Uterus (tissue), 4 donors: ENCODE results near the gene SIGLEC15. TPM values are rescaled to one million over a fixed set of nuclear protein-coding genes. Genes with fewer than 3 reads are reported as not detected.
"Not testable (repeated sequence)": the region's sequence is repeated elsewhere in the genome, so short reads cannot be mapped to it uniquely, and the experiment has no call there.

Source experiments
- DNase-seq, 2 donors: peaks; one replicate each; pipeline ENCODE4 v3.0.0-alpha.2; 2019 to 2020
- H3K27ac ChIP-seq, 2 donors: fragments of 200-600 bp; sonication (generic); 1 replicate in 1 of 2; 2 replicates in 1 of 2; pipeline ENCODE4 v1.5.1; 2016 to 2018
- H3K27me3 ChIP-seq, 2 donors: fragments of 200-600 bp; sonication (generic); one replicate each; pipeline ENCODE4 v1.5.1; 2018 to 2019; ENCODE audit warnings: control low read depth in 1 of 2
- H3K36me3 ChIP-seq, 2 donors: fragments of 200-600 bp; sonication (generic); one replicate each; pipeline ENCODE4 v1.5.1; 2019; ENCODE audit warnings: control low read depth in 1 of 2
- H3K4me1 ChIP-seq, 2 donors: fragments of 200-600 bp; sonication (generic); one replicate each; pipeline ENCODE4 v1.5.1; 2018 to 2019; ENCODE audit warnings: control low read depth in 1 of 2
- H3K4me3 ChIP-seq, 2 donors: fragments of 200-600 bp; sonication (generic); 1 replicate in 1 of 2; 2 replicates in 1 of 2; pipeline ENCODE4 v1.5.1; 2018 to 2019; ENCODE audit warnings: mild to moderate bottlenecking in 1 of 2
- H3K9me3 ChIP-seq, 2 donors: fragments of 200-600 bp; sonication (generic); one replicate each; pipeline ENCODE4 v1.5.1; 2019; ENCODE audit warnings: control low read depth in 1 of 2
- CTCF ChIP-seq, 4 experiments: fragments of 200-600 bp in 2 of 4; fragments of 450-650 bp in 2 of 4; sonication (generic) in 2 of 4; IDR thresholded peaks; one replicate each; pipeline ENCODE4 v1.5.1; 2016 to 2019; ENCODE audit warnings: antibody characterized with exemption in 4 of 4, mild to moderate bottlenecking in 2 of 4, moderate library complexity in 1 of 4
- POLR2A ChIP-seq, 2 donors: fragments of 450-650 bp; IDR thresholded peaks; one replicate each; pipeline ENCODE4 v1.6.1; 2016; ENCODE audit warnings: antibody characterized with exemption in 2 of 2, mild to moderate bottlenecking in 1 of 2, moderate library complexity in 1 of 2
- intact Hi-C: fragments of 100-400 bp; cut with DNase I; formaldehyde crosslinking; loops from one replicate; pipeline ENCODE4 v1.15.1; 2023; ENCODE audit warnings: low total_unique reads
- total RNA-seq, 4 donors: library from RNA; depleted of rRNA in 3 of 4; stranded (reverse); fragments of >200 nt in 3 of 4; gene quantifications; one replicate each; pipeline versions ENCODE4 v1.1.0 to v1.2.4, GENCODE V29; 2014 to 2023
- donor health status: DM: yes; HTN: yes; CAD: no.

Gene SIGLEC15
- total RNA-seq, 4 donors from 2014 or later: 2.8 TPM; not detected in 3

GRCh38 chr18:45844938-45845337 is 19.5 kb downstream of the SIGLEC15 start:
- intact Hi-C loops: no loop called here
- Histone ChIP-seq H3K4me3 (no peak overlapping the region), H3K4me1 (no peaks in the 10 kb centered on the region), H3K9me3 (no peaks in the 10 kb centered on the region), H3K27ac (no peak overlapping the region), H3K27me3 (no peaks in the 10 kb centered on the region), H3K36me3 (no peaks in the 10 kb centered on the region)
- TF ChIP-seq CTCF (IDR thresholded peaks at IDR 0.05) (no peak), POLR2A (IDR thresholded peaks at IDR 0.05) (no peak)
- DNase-seq: no peak

- H3K4me1 ChIP-seq: no peaks in the 10 kb centered on the region
- H3K9me3 ChIP-seq: no peaks in the 10 kb centered on the region
- no peak for DNase-seq
- no peak overlapping the region for H3K4me3 ChIP-seq
- intact Hi-C loops: no loop called here
- no peak for TF ChIP-seq POLR2A (IDR thresholded peaks at IDR 0.05)
- TF ChIP-seq CTCF (IDR thresholded peaks at IDR 0.05): no peak
- no peaks in the 10 kb centered on the region for H3K27me3 ChIP-seq
- no peak overlapping the region for H3K27ac ChIP-seq
- no peaks in the 10 kb centered on the region for H3K36me3 ChIP-seq
These were observed 19.9 kb downstream of the SIGLEC15 start for GRCh38 chr18:45845410-45845809.

- intact Hi-C loops: no loop called here
- no peak overlapping the region for H3K4me3 ChIP-seq
- H3K36me3 ChIP-seq: no peaks in the 10 kb centered on the region
- no peak for DNase-seq
- H3K9me3 ChIP-seq: no peaks in the 10 kb centered on the region
- H3K27me3 ChIP-seq: no peaks in the 10 kb centered on the region
- no peak for TF ChIP-seq CTCF (IDR thresholded peaks at IDR 0.05)
- no peak for TF ChIP-seq POLR2A (IDR thresholded peaks at IDR 0.05)
- no peak overlapping the region for H3K27ac ChIP-seq
- H3K4me1 ChIP-seq: no peaks in the 10 kb centered on the region
These were observed 21.6 kb downstream of the SIGLEC15 start for GRCh38 chr18:45847119-45847518.

GRCh38 chr18:45848643-45849042 is 23.2 kb downstream of the SIGLEC15 start:
- H3K4me1 ChIP-seq, H3K27ac ChIP-seq, H3K36me3 ChIP-seq, H3K27me3 ChIP-seq, H3K9me3 ChIP-seq, DNase-seq, intact Hi-C loops, H3K4me3 ChIP-seq: not testable (repeated sequence)

- Histone ChIP-seq H3K4me1 (no peaks in the 10 kb centered on the region), H3K27ac (no peak overlapping the region), H3K9me3 (no peaks in the 10 kb centered on the region), H3K27me3 (no peaks in the 10 kb centered on the region), H3K4me3 (no peak overlapping the region), H3K36me3 (no peaks in the 10 kb centered on the region)
- no peak for DNase-seq
- intact Hi-C loops: no loop called here
- TF ChIP-seq CTCF (IDR thresholded peaks at IDR 0.05) (no peak), POLR2A (IDR thresholded peaks at IDR 0.05) (no peak)
These were observed 24.1 kb downstream of the SIGLEC15 start for GRCh38 chr18:45849529-45849928.

GRCh38 chr18:45850021-45850420 is 24.5 kb downstream of the SIGLEC15 start:
- no peak overlapping the region for H3K27ac ChIP-seq
- intact Hi-C loops: no loop called here
- no peaks in the 10 kb centered on the region for H3K4me1 ChIP-seq
- no peaks in the 10 kb centered on the region for H3K36me3 ChIP-seq
- TF ChIP-seq CTCF (IDR thresholded peaks at IDR 0.05) (no peak), POLR2A (IDR thresholded peaks at IDR 0.05) (no peak)
- H3K4me3 ChIP-seq: no peak overlapping the region
- no peaks in the 10 kb centered on the region for H3K27me3 ChIP-seq
- no peaks in the 10 kb centered on the region for H3K9me3 ChIP-seq
- no peak for DNase-seq
